ENCODE results near the gene AK3.

The AK3 gene

GRCh38 chr9:4691795-4692194, 49.2 kb downstream of the AK3 start:
- Histone ChIP-seq H2AFZ (ENCODE audit: low read depth) (no peak overlapping the region), H3K36me3 (ENCODE audit: insufficient read depth) (0 out of 2 replicates have a peak, but pooled peaks cover 4% of the 10 kb centered on the region)

GRCh38 chr9:4690144-4690543, 50.9 kb downstream of the AK3 start:
- H3K4me3 ChIP-seq (IDR thresholded peaks at IDR 0.05; ENCODE audit: insufficient read depth, low read depth, low read length), result no peak overlapping the region
- H3K9ac ChIP-seq, result no peak overlapping the region
- peaks cover 36% of the 10 kb centered on the region for H3K4me1 ChIP-seq (ENCODE audit: low read depth, poor library complexity, severe bottlenecking)
- H4K20me1 ChIP-seq (ENCODE audit: insufficient read depth), result no peaks in the 10 kb centered on the region
- peak overlapping the region; percentile 46; the same call in 1 of the 2 replicates for H3K4me2 ChIP-seq
- peaks cover 28% of the 10 kb centered on the region; the same call in 1 of the 2 replicates for H3K79me2 ChIP-seq (ENCODE audit: insufficient read depth, low read depth)
- H2AFZ ChIP-seq (ENCODE audit: low read depth), result no peak overlapping the region
- 0 out of 2 replicates have a peak, but pooled peaks cover 4% of the 10 kb centered on the region for H3K36me3 ChIP-seq (ENCODE audit: insufficient read depth)
- H3K27me3 ChIP-seq (ENCODE audit: insufficient read depth, low read depth), result no peaks in the 10 kb centered on the region
- H3K27ac ChIP-seq, result peak overlapping the region; percentile 53
- no peak for TF ChIP-seq CTCF (conservative IDR thresholded peaks at IDR 0.05; ENCODE audit: low read depth, low read length)

More at GRCh38 chr9:4691795-4692194, 49.2 kb downstream of the AK3 start:
- peaks cover 26% of the 10 kb centered on the region; the same call in 1 of the 2 replicates for H3K79me2 ChIP-seq (ENCODE audit: insufficient read depth, low read depth)
- TF ChIP-seq CTCF (conservative IDR thresholded peaks at IDR 0.05; ENCODE audit: low read depth, low read length), result no peak
- no peaks in the 10 kb centered on the region for H4K20me1 ChIP-seq (ENCODE audit: insufficient read depth)
- no peak overlapping the region for H3K4me2 ChIP-seq
- H3K27ac ChIP-seq, result no peak overlapping the region
- H3K4me1 ChIP-seq (ENCODE audit: low read depth, poor library complexity, severe bottlenecking), result peaks cover 36% of the 10 kb centered on the region
- H3K4me3 ChIP-seq (IDR thresholded peaks at IDR 0.05; ENCODE audit: insufficient read depth, low read depth, low read length), result no peak overlapping the region
- no peaks in the 10 kb centered on the region for H3K27me3 ChIP-seq (ENCODE audit: insufficient read depth, low read depth)
- H3K9ac ChIP-seq, result no peak overlapping the region

DNA sequence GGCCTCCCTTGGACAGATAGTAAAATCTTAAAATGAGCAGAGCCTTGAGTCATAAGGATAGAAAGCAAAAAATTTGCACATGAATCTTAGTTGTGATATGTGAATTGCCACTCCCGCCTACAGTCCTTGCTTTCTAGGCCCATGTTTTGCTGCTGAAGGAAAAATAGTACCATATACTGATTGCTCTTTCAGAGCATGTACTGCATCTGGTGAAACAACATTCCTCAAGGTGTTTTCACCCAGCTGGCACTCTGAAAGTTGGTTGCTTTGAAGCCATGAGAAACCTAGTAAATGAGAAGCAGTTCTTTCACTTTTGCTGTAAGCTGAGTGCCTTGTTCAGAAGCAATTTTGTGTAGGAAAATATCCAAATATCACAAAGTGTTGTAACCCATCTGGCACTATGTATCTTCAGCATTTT, 51.3 kb downstream of the AK3 start:
- Histone ChIP-seq H3K4me1 (ENCODE audit: low read depth, poor library complexity, severe bottlenecking) (peaks cover 36% of the 10 kb centered on the region), H3K27ac (peak overlapping the region; percentile 53), H3K79me2 (ENCODE audit: insufficient read depth, low read depth) (peaks cover 24% of the 10 kb centered on the region; the same call in 1 of the 2 replicates), H2AFZ (ENCODE audit: low read depth) (no peak overlapping the region), H3K4me3 (IDR thresholded peaks at IDR 0.05; ENCODE audit: insufficient read depth, low read depth, low read length) (no peak overlapping the region), H3K9ac (no peak overlapping the region), H4K20me1 (ENCODE audit: insufficient read depth) (no peaks in the 10 kb centered on the region), H3K27me3 (ENCODE audit: insufficient read depth, low read depth) (no peaks in the 10 kb centered on the region), H3K36me3 (ENCODE audit: insufficient read depth) (0 out of 2 replicates have a peak, but pooled peaks cover 4% of the 10 kb centered on the region), H3K4me2 (peak overlapping the region; percentile 46)
- TF ChIP-seq CTCF (conservative IDR thresholded peaks at IDR 0.05; ENCODE audit: low read depth, low read length), result no peak

DNA sequence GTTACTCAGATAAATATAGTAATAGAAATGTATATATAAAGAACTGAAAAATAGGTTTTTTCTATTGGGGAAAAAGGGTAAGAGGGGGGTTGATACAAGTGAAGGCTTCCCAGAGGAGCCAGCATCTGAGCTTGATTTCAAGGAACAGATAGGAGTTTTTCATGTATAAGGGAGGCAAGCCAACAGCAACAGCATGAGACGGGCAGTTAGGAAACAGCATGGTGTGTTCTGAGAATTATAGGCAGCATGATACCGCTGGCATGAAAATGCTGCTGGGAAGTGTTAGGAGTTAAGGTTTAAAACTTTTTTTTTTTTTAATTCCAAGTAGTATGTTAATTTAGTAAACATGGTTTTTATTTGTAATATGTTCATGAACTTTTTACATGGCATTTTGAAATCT, 52.0 kb downstream of the AK3 start:
- Histone ChIP-seq H2AFZ (ENCODE audit: low read depth) (no peak overlapping the region), H3K4me3 (IDR thresholded peaks at IDR 0.05; ENCODE audit: insufficient read depth, low read depth, low read length) (no peak overlapping the region), H3K4me2 (peak overlapping the region; percentile 46), H3K79me2 (ENCODE audit: insufficient read depth, low read depth) (peaks cover 22% of the 10 kb centered on the region; the same call in 1 of the 2 replicates), H3K4me1 (ENCODE audit: low read depth, poor library complexity, severe bottlenecking) (peaks cover 36% of the 10 kb centered on the region), H3K27me3 (ENCODE audit: insufficient read depth, low read depth) (no peaks in the 10 kb centered on the region), H4K20me1 (ENCODE audit: insufficient read depth) (no peaks in the 10 kb centered on the region), H3K27ac (peak overlapping the region; percentile 53; the same call in 1 of the 2 replicates), H3K36me3 (ENCODE audit: insufficient read depth) (0 out of 2 replicates have a peak, but pooled peaks cover 4% of the 10 kb centered on the region), H3K9ac (no peak overlapping the region)
- no peak for TF ChIP-seq CTCF (conservative IDR thresholded peaks at IDR 0.05; ENCODE audit: low read depth, low read length)

Data from KMS-11 (cell line).